HG02870 (cell line): Measurements from ENCODE around the gene RAET1G.
"Not testable (repeated sequence)": the region's sequence is repeated elsewhere in the genome, so short reads cannot be mapped to it uniquely, and the experiment has no call there.

Source experiments
- ATAC-seq: cut with Tn5 transposase; IDR thresholded peaks from one replicate; pipeline ENCODE4 v1.9.1; 2021; ENCODE audit warnings: mild to moderate bottlenecking, moderate library complexity; ENCODE audit not compliant: unreplicated experiment

Gene RAET1G

GRCh38 chr6:149897855-149898744, 24.8 kb downstream of the RAET1G start, which contains the start of gene RAET1E:
TSS of gene RAET1E (minus strand) at chr6:149898113. CDS start at chr6:149890901, 7,212 bp downstream.
- ATAC-seq = no peak

- ATAC-seq = no peak
Measured at GRCh38 chr6:149897015-149897697, 25.8 kb downstream of the RAET1G start.

GRCh38 chr6:149896491-149896890, 26.4 kb downstream of the RAET1G start:
- ATAC-seq = no peak

- ATAC-seq = no peak
Measured at GRCh38 chr6:149895833-149896271, 27.1 kb downstream of the RAET1G start.

- ATAC-seq = no peak
Measured at GRCh38 chr6:149895048-149895590, 27.8 kb downstream of the RAET1G start.

- not testable (repeated sequence) for ATAC-seq
Measured at GRCh38 chr6:149891864-149892263, 31.1 kb downstream of the RAET1G start.

GRCh38 chr6:149891259-149891658, 31.7 kb downstream of the RAET1G start:
- no peak for ATAC-seq

GRCh38 chr6:149890629-149891045, 32.3 kb downstream of the RAET1G start:
- ATAC-seq = no peak

- ATAC-seq = no peak
Measured at GRCh38 chr6:149889326-149889725, 33.6 kb downstream of the RAET1G start.

GRCh38 chr6:149888659-149889058, 34.3 kb downstream of the RAET1G start:
- no peak for ATAC-seq

GRCh38 chr6:149888093-149888492, 34.8 kb downstream of the RAET1G start:
- ATAC-seq = no peak

- no peak for ATAC-seq
Measured at GRCh38 chr6:149887343-149887742, 35.6 kb downstream of the RAET1G start.

GRCh38 chr6:149885888-149886287, 37.0 kb downstream of the RAET1G start:
- ATAC-seq = no peak

- ATAC-seq = no peak
Measured at GRCh38 chr6:149884617-149885016, 38.3 kb downstream of the RAET1G start.

GRCh38 chr6:149884215-149884614, 38.7 kb downstream of the RAET1G start:
- ATAC-seq = no peak

- ATAC-seq = no peak
Measured at GRCh38 chr6:149881860-149882259, 41.1 kb downstream of the RAET1G start.

GRCh38 chr6:149881066-149881766, 41.7 kb downstream of the RAET1G start:
- no peak for ATAC-seq

- no peak for ATAC-seq
Measured at GRCh38 chr6:149877659-149878058, 45.3 kb downstream of the RAET1G start.

GRCh38 chr6:149876241-149876933, 46.5 kb downstream of the RAET1G start:
- no peak for ATAC-seq

- ATAC-seq = no peak
Measured at GRCh38 chr6:149872233-149872632, 50.7 kb downstream of the RAET1G start.
